HEK293 (cell line): ENCODE data around the gene BRF1.

Experiments used
- CTCF ChIA-PET: fragments of 350-600 bp; formaldehyde crosslinking; extraction: SDS; loops from one replicate; lab custom pipeline; 2021; ENCODE audit warnings: antibody characterized with exemption; lab: Yijun Ruan, JAX
- POLR2A ChIA-PET: fragments of 300-600 bp; formaldehyde crosslinking; extraction: SDS; loops from one replicate; lab custom pipeline; 2020; ENCODE audit warnings: antibody characterized with exemption, inconsistent platforms; lab: Yijun Ruan, JAX
- H3K27ac ChIP-seq: fragments of 200-500 bp; sonication (Bioruptor generic); 2 replicates; pipeline ENCODE4 v1.5.1; 2014; ENCODE audit warnings: low read depth, low read length, control low read depth, inconsistent platforms; ENCODE audit errors: extremely low read depth
- H3K36me3 ChIP-seq, 2 experiments: fragments of 200-500 bp in 1 of 2; sonication (Bioruptor generic) in 1 of 2; 1 replicate in 1 of 2; 2 replicates in 1 of 2; pipeline ENCODE4 v1.5.1; 2014 to 2017; ENCODE audit warnings: inconsistent platforms in 2 of 2, low read length in 2 of 2; ENCODE audit not compliant: control insufficient read depth in 2 of 2, insufficient read depth in 1 of 2
- H3K4me1 ChIP-seq: fragments of 200-500 bp; sonication (Bioruptor generic); 2 replicates; pipeline ENCODE4 v1.5.1; 2014; ENCODE audit warnings: mild to moderate bottlenecking, low read length, inconsistent platforms; ENCODE audit not compliant: control insufficient read depth, insufficient read depth
- H3K4me3 ChIP-seq: 2 replicates; pipeline ENCODE4 v1.5.1; 2011; ENCODE audit warnings: low read depth, mild to moderate bottlenecking, control low read depth, low read length, moderate library complexity
- H3K9me3 ChIP-seq: fragments of 200-500 bp; sonication (Bioruptor generic); 2 replicates; pipeline ENCODE4 v1.5.1; 2014; ENCODE audit warnings: low read depth, low read length, inconsistent platforms; ENCODE audit not compliant: control insufficient read depth, insufficient read depth
- BCL11A ChIP-seq: fragments of 450-650 bp; formaldehyde crosslinking; IDR thresholded peaks from 2 replicates; pipeline ENCODE4 v1.5.1; 2016; ENCODE audit warnings: low read depth, missing biosample characterization, missing genetic modification characterization
- GLIS1 ChIP-seq: fragments of 450-650 bp; formaldehyde crosslinking; IDR thresholded peaks from 2 replicates; pipeline ENCODE4 v1.5.1; 2016; ENCODE audit warnings: missing biosample characterization, missing genetic modification characterization
- HOXA7 ChIP-seq: sonication (generic); formaldehyde crosslinking; IDR thresholded peaks from 2 replicates; pipeline ENCODE4 v1.8.1; 2022; ENCODE audit warnings: missing genetic modification reagents, borderline replicate concordance
- HOXD13 ChIP-seq: sonication (generic); formaldehyde crosslinking; IDR thresholded peaks from 2 replicates; pipeline ENCODE4 v1.8.0; 2022; ENCODE audit warnings: missing genetic modification reagents, borderline replicate concordance
- MYNN ChIP-seq: fragments of 450-650 bp; formaldehyde crosslinking; IDR thresholded peaks from 2 replicates; pipeline ENCODE4 v1.5.1; 2016; ENCODE audit warnings: missing biosample characterization, missing genetic modification characterization, borderline replicate concordance
- PRDM10 ChIP-seq: fragments of 450-650 bp; formaldehyde crosslinking; IDR thresholded peaks from 2 replicates; pipeline ENCODE4 v1.5.1; 2016; ENCODE audit warnings: missing biosample characterization, missing genetic modification characterization
- SCRT1 ChIP-seq: fragments of 450-650 bp; formaldehyde crosslinking; IDR thresholded peaks from 2 replicates; pipeline ENCODE4 v1.5.1; 2016; ENCODE audit warnings: missing biosample characterization, missing genetic modification characterization, borderline replicate concordance
- SCRT2 ChIP-seq: fragments of 450-650 bp; formaldehyde crosslinking; IDR thresholded peaks from 2 replicates; pipeline ENCODE4 v1.5.1; 2016; ENCODE audit warnings: missing biosample characterization, missing genetic modification characterization
- WT1 ChIP-seq: fragments of 450-650 bp; formaldehyde crosslinking; IDR thresholded peaks from 2 replicates; pipeline ENCODE4 v1.5.1; 2016; ENCODE audit warnings: missing biosample characterization, missing genetic modification characterization
- YY2 ChIP-seq: fragments of 450-650 bp; formaldehyde crosslinking; IDR thresholded peaks from 2 replicates; pipeline ENCODE4 v1.5.1; 2016; ENCODE audit warnings: missing biosample characterization, missing genetic modification characterization
- ZBTB48 ChIP-seq: fragments of 450-650 bp; formaldehyde crosslinking; IDR thresholded peaks from 2 replicates; pipeline ENCODE4 v1.5.1; 2016; ENCODE audit warnings: missing biosample characterization, missing genetic modification characterization
- ZFP41 ChIP-seq: fragments of 450-650 bp; formaldehyde crosslinking; IDR thresholded peaks from 2 replicates; pipeline ENCODE4 v1.5.1; 2016; ENCODE audit warnings: missing biosample characterization, missing genetic modification characterization, borderline replicate concordance
- ZFP69B ChIP-seq: fragments of 450-650 bp; formaldehyde crosslinking; IDR thresholded peaks from 2 replicates; pipeline ENCODE4 v1.5.1; 2016; ENCODE audit warnings: missing biosample characterization, missing genetic modification characterization
- ZNF146 ChIP-seq: fragments of 450-650 bp; formaldehyde crosslinking; IDR thresholded peaks from 2 replicates; pipeline ENCODE4 v1.5.1; 2016; ENCODE audit warnings: missing biosample characterization, missing genetic modification characterization
- ZNF175 ChIP-seq: fragments of 450-650 bp; formaldehyde crosslinking; IDR thresholded peaks from 2 replicates; pipeline ENCODE4 v1.5.1; 2016; ENCODE audit warnings: missing biosample characterization, missing genetic modification characterization
- ZNF350 ChIP-seq: fragments of 450-650 bp; formaldehyde crosslinking; IDR thresholded peaks from 2 replicates; pipeline ENCODE4 v1.5.0; 2017; ENCODE audit warnings: missing biosample characterization, mild to moderate bottlenecking, missing genetic modification characterization
- ZNF544 ChIP-seq: fragments of 450-650 bp; formaldehyde crosslinking; IDR thresholded peaks from 2 replicates; pipeline ENCODE4 v1.5.0; 2017; ENCODE audit warnings: missing biosample characterization, missing genetic modification characterization
- ZNF549 ChIP-seq: fragments of 450-650 bp; IDR thresholded peaks from 2 replicates; pipeline ENCODE4 v1.5.1; 2018; ENCODE audit warnings: missing biosample characterization, missing genetic modification characterization, mild to moderate bottlenecking, inconsistent platforms, moderate library complexity
- ZNF560 ChIP-seq: fragments of 450-650 bp; formaldehyde crosslinking; IDR thresholded peaks from 2 replicates; pipeline ENCODE4 v1.5.1; 2017; ENCODE audit warnings: missing biosample characterization, missing genetic modification characterization, borderline replicate concordance
- ZNF629 ChIP-seq: fragments of 450-650 bp; formaldehyde crosslinking; IDR thresholded peaks from 2 replicates; pipeline ENCODE4 v1.5.1; 2017; ENCODE audit warnings: missing biosample characterization, missing genetic modification characterization
- ZNF639 ChIP-seq: fragments of 450-650 bp; formaldehyde crosslinking; IDR thresholded peaks from 2 replicates; pipeline ENCODE4 v1.5.1; 2016; ENCODE audit warnings: missing biosample characterization, missing genetic modification characterization
- ZNF777 ChIP-seq: fragments of 450-650 bp; formaldehyde crosslinking; IDR thresholded peaks from 2 replicates; pipeline ENCODE4 v1.5.1; 2017; ENCODE audit warnings: missing biosample characterization, missing genetic modification characterization, borderline replicate concordance

The BRF1 gene

GRCh38 chr14:105273062-105273461 is 27.7 kb downstream of the BRF1 start:
- TF ChIP-seq ZNF350 (tag by site-specific recombination) (no peak), ZFP69B (no peak), ZNF544 (tag by site-specific recombination) (no peak), WT1 (tag by site-specific recombination) (no peak), ZNF629 (tag by site-specific recombination) (no peak), ZNF146 (tag by site-specific recombination) (no peak), ZNF777 (tag by site-specific recombination) (no peak), GLIS1 (tag by site-specific recombination) (no peak), ZFP41 (tag by site-specific recombination) (no peak), SCRT1 (tag by site-specific recombination) (no peak), HOXD13 (no peak), ZBTB48 (tag by site-specific recombination) (no peak), ZNF560 (tag by site-specific recombination) (no peak), MYNN (tag by site-specific recombination) (no peak), ZNF639 (tag by site-specific recombination) (no peak), HOXA7 (no peak), BCL11A (tag by site-specific recombination) (no peak), ZNF175 (tag by site-specific recombination) (no peak), YY2 (tag by site-specific recombination) (no peak), ZNF549 (tag by site-specific recombination) (no peak)
- CTCF ChIA-PET = no interaction called here
- H3K36me3 ChIP-seq = peaks cover 0 to 3% of the 10 kb centered on the region in 2 experiments; a peak in 2 of 3 replicates
- no peaks in the 10 kb centered on the region for H3K9me3 ChIP-seq
- H3K4me1 ChIP-seq = no peaks in the 10 kb centered on the region
- H3K27ac ChIP-seq = no peak overlapping the region
- POLR2A ChIA-PET = no interaction called here
- H3K4me3 ChIP-seq = no peak overlapping the region

DNA sequence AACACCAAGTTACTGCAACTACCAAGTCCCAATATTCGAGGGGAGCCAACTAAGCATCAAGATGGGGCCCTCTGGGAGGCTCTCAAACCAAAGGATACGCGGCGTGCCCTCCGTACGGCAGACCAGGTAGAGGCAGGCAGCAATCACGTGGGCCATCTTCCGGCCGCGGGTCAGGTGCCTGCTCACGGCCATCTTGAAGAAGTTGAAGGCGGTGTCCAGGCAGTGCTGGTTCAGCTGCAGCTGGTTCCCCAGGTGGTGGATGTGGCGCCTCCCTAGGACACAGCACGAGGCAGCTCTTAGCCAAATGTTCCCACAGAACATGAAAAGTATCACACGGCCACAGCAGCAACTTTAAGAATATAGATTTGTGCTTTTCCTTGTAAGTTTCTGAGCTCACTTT is 28.2 kb downstream of the BRF1 start:
- Histone ChIP-seq H3K4me3 (no peak overlapping the region), H3K4me1 (no peaks in the 10 kb centered on the region), H3K27ac (no peak overlapping the region), H3K36me3 (peaks cover 0 to 7% of the 10 kb centered on the region in 2 experiments; a peak in 2 of 3 replicates), H3K9me3 (no peaks in the 10 kb centered on the region)
- TF ChIP-seq SCRT2 (tag by site-specific recombination) = no peak
- TF ChIP-seq PRDM10 = 0 out of 2 replicates have a peak, but pooled peaks have one; percentile 21
- CTCF ChIA-PET = no interaction called here
- POLR2A ChIA-PET = no interaction called here
